Natural killer cell (primary cell): Measurements from ENCODE around the gene EXOC6B. TPM values are rescaled to one million over a fixed set of nuclear protein-coding genes. Genes with fewer than 3 reads are reported as not detected.
"Not testable (repeated sequence)": the region's sequence is repeated elsewhere in the genome, so short reads cannot be mapped to it uniquely, and the experiment has no call there.

Source experiments
- ATAC-seq, 3 donors: fragments of 150-1000 bp in 2 of 3; fragments of 200-7000 bp in 1 of 3; cut with Tn5 transposase; 1 replicate in 1 of 3; 2 replicates in 2 of 3; pipeline ENCODE4 v1.10.0; 2021; ENCODE audit warnings: mild to moderate bottlenecking in 2 of 3, moderate library complexity in 2 of 3
- DNase-seq, 2 donors: peaks; one replicate each; pipeline versions ENCODE4 v3.0.0 to v3.0.0-alpha.2; 2013 to 2021; ENCODE audit warnings: mixed read lengths in 1 of 2
- H3K27ac ChIP-seq: one replicate; pipeline ENCODE4 v1.5.1; 2013; ENCODE audit warnings: mild to moderate bottlenecking, low read length
- H3K27me3 ChIP-seq: one replicate; pipeline ENCODE4 v1.6.1; 2013; ENCODE audit warnings: low read length; ENCODE audit not compliant: control insufficient read depth, insufficient read depth
- H3K36me3 ChIP-seq: one replicate; pipeline ENCODE4 v1.6.1; 2013; ENCODE audit warnings: low read length; ENCODE audit not compliant: control insufficient read depth, insufficient read depth
- H3K4me1 ChIP-seq: one replicate; pipeline ENCODE4 v1.6.1; 2013; ENCODE audit warnings: low read length; ENCODE audit not compliant: control insufficient read depth, insufficient read depth
- H3K4me3 ChIP-seq: one replicate; pipeline ENCODE4 v1.5.1; 2013; ENCODE audit warnings: low read length
- H3K9me3 ChIP-seq: one replicate; pipeline ENCODE4 v1.6.1; 2013; ENCODE audit warnings: low read length; ENCODE audit not compliant: control insufficient read depth, insufficient read depth
- H3K27ac Mint-ChIP-seq, 2 donors: one replicate each; pipeline ENCODE4 v1.8.0; 2022; ENCODE audit warnings: mild to moderate bottlenecking in 2 of 2, mixed read lengths in 2 of 2, moderate library complexity in 1 of 2
- H3K27me3 Mint-ChIP-seq, 2 donors: one replicate each; pipeline ENCODE4 v1.8.0; 2022; ENCODE audit warnings: low read depth in 2 of 2, mixed read lengths in 2 of 2
- H3K36me3 Mint-ChIP-seq: one replicate; pipeline ENCODE4 v1.8.0; 2022; ENCODE audit warnings: mixed read lengths
- H3K4me1 Mint-ChIP-seq, 2 donors: one replicate each; pipeline ENCODE4 v1.8.0; 2022; ENCODE audit warnings: mixed read lengths in 2 of 2
- H3K4me3 Mint-ChIP-seq: one replicate; pipeline ENCODE4 v1.8.0; 2022; ENCODE audit warnings: mild to moderate bottlenecking, moderate library complexity, mixed read lengths
- H3K9me3 Mint-ChIP-seq, 2 donors: one replicate each; pipeline ENCODE4 v1.8.0; 2022; ENCODE audit warnings: mixed read lengths in 2 of 2
- WGBS: methylation state at CpG from one replicate; pipeline ENCODE4 v1.1.7; 2013; ENCODE audit warnings: missing lambda C conversion rate; ENCODE audit not compliant: insufficient coverage; 5-methylcytosine and 5-hydroxymethylcytosine counted together
- intact Hi-C: fragments of 100-400 bp; cut with micrococcal nuclease; formaldehyde crosslinking; loops from one replicate; pipeline ENCODE4 v1.14.2; 2022
- total RNA-seq, 4 donors: library from RNA; stranded (reverse); fragments of 120-200 nt in 1 of 4; gene quantifications; one replicate each; pipeline versions ENCODE4 v1.2.3 to v1.2.4, GENCODE V29; 2013 to 2022
- TF ChIP-seq, protein P1 (sequence below): fragments of 200-600 bp; IDR thresholded peaks from one replicate; pipeline ENCODE4 v1.8.0; 2022; ENCODE audit warnings: antibody characterized with exemption

EXOC6B gene
- total RNA-seq, 3 donors from 2014 or later (not counting 1 experiment from before 2014, with no cell fraction given) = 16.6 to 17.2 (median 17.1) TPM

DNA sequence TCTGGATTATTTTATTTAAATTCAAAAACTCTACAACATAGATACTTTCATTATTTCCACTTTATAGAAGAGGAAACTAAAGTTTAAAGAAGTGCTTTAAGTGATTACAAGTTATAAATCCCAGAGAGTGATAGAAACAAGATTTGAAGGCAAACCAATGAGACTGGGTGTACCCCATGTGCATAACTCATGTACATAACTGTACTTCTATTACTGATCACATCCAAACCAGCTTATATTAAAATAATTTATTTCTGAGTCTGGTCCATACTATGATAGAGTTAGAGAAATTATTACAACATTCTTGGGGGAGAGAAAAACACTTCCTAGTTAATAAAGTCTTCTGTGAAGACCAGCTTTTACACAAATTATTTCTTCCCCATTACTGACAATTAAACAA is 221.4 kb downstream of the EXOC6B start:
- Mint-ChIP-seq H3K27me3 (no peaks in the 10 kb centered on the region), H3K9me3 (peaks cover 0 to 2% of the 10 kb centered on the region in 2 donors), H3K36me3 (no peaks in the 10 kb centered on the region), H3K4me1 (peaks cover 0 to 6% of the 10 kb centered on the region in 2 donors), H3K4me3 (no peak overlapping the region), H3K27ac (no peak overlapping the region)
- DNase-seq (no peak), ATAC-seq (no peak)
- TF ChIP-seq, protein P1, sequence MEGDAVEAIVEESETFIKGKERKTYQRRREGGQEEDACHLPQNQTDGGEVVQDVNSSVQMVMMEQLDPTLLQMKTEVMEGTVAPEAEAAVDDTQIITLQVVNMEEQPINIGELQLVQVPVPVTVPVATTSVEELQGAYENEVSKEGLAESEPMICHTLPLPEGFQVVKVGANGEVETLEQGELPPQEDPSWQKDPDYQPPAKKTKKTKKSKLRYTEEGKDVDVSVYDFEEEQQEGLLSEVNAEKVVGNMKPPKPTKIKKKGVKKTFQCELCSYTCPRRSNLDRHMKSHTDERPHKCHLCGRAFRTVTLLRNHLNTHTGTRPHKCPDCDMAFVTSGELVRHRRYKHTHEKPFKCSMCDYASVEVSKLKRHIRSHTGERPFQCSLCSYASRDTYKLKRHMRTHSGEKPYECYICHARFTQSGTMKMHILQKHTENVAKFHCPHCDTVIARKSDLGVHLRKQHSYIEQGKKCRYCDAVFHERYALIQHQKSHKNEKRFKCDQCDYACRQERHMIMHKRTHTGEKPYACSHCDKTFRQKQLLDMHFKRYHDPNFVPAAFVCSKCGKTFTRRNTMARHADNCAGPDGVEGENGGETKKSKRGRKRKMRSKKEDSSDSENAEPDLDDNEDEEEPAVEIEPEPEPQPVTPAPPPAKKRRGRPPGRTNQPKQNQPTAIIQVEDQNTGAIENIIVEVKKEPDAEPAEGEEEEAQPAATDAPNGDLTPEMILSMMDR = no peak
- Histone ChIP-seq H3K36me3 (no peaks in the 10 kb centered on the region), H3K27ac (no peak overlapping the region), H3K27me3 (no peaks in the 10 kb centered on the region), H3K4me1 (no peaks in the 10 kb centered on the region), H3K4me3 (no peak overlapping the region), H3K9me3 (no peaks in the 10 kb centered on the region)
- intact Hi-C loops = no loop called here

DNA sequence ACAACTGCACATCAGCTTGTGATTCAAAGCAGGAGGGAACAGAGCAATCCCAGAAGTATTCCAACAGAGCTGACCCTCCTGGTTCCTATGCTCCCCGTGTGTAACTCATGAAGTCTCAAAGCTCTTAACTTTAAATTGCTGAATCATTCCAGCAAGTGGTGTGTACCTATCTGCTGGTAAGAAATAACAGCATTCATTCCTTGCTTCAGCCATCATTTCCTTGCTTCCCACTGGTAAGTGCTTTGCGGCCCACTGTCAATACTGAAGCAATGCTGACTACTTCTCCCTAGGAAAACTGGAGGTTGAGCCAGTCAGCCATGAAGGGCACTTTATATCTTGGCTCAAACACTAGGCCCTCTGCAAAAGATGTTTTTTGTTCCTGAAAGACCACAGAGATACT is 222.4 kb downstream of the EXOC6B start:
- intact Hi-C loops = no loop called here
- Mint-ChIP-seq H3K36me3 (no peaks in the 10 kb centered on the region), H3K4me1 (peaks cover 0 to 6% of the 10 kb centered on the region in 2 donors), H3K9me3 (peaks cover 0 to 2% of the 10 kb centered on the region in 2 donors), H3K27me3 (no peaks in the 10 kb centered on the region), H3K4me3 (no peak overlapping the region), H3K27ac (no peak overlapping the region)
- TF ChIP-seq, protein P1 = no peak
- Histone ChIP-seq H3K4me3 (no peak overlapping the region), H3K9me3 (no peaks in the 10 kb centered on the region), H3K4me1 (no peaks in the 10 kb centered on the region), H3K27me3 (no peaks in the 10 kb centered on the region), H3K27ac (no peak overlapping the region), H3K36me3 (no peaks in the 10 kb centered on the region)
- 48% methylated on average over 2 of the region's 2 CpGs for WGBS
- no peak for DNase-seq
- ATAC-seq = no peak

GRCh38 chr2:72602711-72603110 is 223.1 kb downstream of the EXOC6B start:
- Histone ChIP-seq H3K4me3 (no peak overlapping the region), H3K9me3 (no peaks in the 10 kb centered on the region), H3K4me1 (no peaks in the 10 kb centered on the region), H3K27me3 (no peaks in the 10 kb centered on the region), H3K36me3 (no peaks in the 10 kb centered on the region), H3K27ac (no peak overlapping the region)
- TF ChIP-seq, protein P1 = no peak
- H3K36me3 Mint-ChIP-seq = no peaks in the 10 kb centered on the region
- no peak overlapping the region for H3K27ac Mint-ChIP-seq
- H3K4me3 Mint-ChIP-seq = no peak overlapping the region
- DNase-seq = no peak
- intact Hi-C loops = no loop called here
- peaks cover 0 to 2% of the 10 kb centered on the region in 2 donors for H3K9me3 Mint-ChIP-seq
- no peaks in the 10 kb centered on the region for H3K27me3 Mint-ChIP-seq
- no peak for ATAC-seq
- peaks cover 0 to 6% of the 10 kb centered on the region in 2 donors for H3K4me1 Mint-ChIP-seq
- 91% methylated on average over 2 of the region's 3 CpGs for WGBS

GRCh38 chr2:72602095-72602494 is 223.7 kb downstream of the EXOC6B start:
- H3K4me1 Mint-ChIP-seq = peaks cover 0 to 6% of the 10 kb centered on the region in 2 donors
- Histone ChIP-seq H3K9me3 (no peaks in the 10 kb centered on the region), H3K27ac (no peak overlapping the region), H3K27me3 (no peaks in the 10 kb centered on the region), H3K4me1 (no peaks in the 10 kb centered on the region), H3K4me3 (no peak overlapping the region), H3K36me3 (no peaks in the 10 kb centered on the region)
- intact Hi-C loops = no loop called here
- ATAC-seq (no peak), DNase-seq (no peak)
- no peaks in the 10 kb centered on the region for H3K36me3 Mint-ChIP-seq
- WGBS = no CpG with 5 or more reads among the region's 1 CpG
- no peaks in the 10 kb centered on the region for H3K27me3 Mint-ChIP-seq
- no peak overlapping the region for H3K27ac Mint-ChIP-seq
- H3K9me3 Mint-ChIP-seq = peaks cover 0 to 2% of the 10 kb centered on the region in 2 donors
- H3K4me3 Mint-ChIP-seq = no peak overlapping the region
- TF ChIP-seq, protein P1 = no peak

DNA sequence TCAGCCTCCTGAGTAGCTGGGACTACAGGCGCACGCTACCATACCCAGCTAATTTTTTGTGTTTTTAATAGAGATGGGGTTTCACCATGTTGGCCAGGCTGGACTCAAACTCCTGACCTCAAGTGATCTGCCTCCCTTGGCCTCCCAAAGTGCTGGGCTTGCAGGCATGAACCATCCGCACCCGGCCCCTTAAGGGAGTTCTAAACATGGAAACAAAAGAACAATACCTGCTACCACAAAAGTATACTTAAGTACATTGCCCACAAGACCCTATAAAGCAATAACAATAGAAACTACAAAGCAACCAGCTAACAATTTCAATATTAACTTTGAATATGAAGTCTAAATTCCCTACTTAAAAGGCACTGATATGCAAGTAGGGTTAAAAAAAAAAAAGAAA is 242.0 kb downstream of the EXOC6B start:
- H3K27ac Mint-ChIP-seq, intact Hi-C loops, H3K9me3 ChIP-seq, H3K9me3 Mint-ChIP-seq, H3K4me1 ChIP-seq, H3K36me3 ChIP-seq, H3K27me3 ChIP-seq, H3K27me3 Mint-ChIP-seq, H3K4me3 Mint-ChIP-seq, H3K4me3 ChIP-seq, H3K27ac ChIP-seq, H3K36me3 Mint-ChIP-seq, H3K4me1 Mint-ChIP-seq, ATAC-seq, DNase-seq: not testable (repeated sequence)
- WGBS = 95% methylated on average over 3 of the region's 4 CpGs
